HG02642 (cell line): ENCODE results near the gene PCGF2.
A peak's percentile ranks its signal among the peaks of the same experiment; 100 is the strongest.

Source experiments
- ATAC-seq: cut with Tn5 transposase; IDR thresholded peaks from one replicate; pipeline ENCODE4 v1.9.1; 2021; ENCODE audit warnings: mild to moderate bottlenecking; ENCODE audit not compliant: unreplicated experiment, poor library complexity

Gene PCGF2

GRCh38 chr17:38751808-38752307 is 3.7 kb upstream of the PCGF2 start:
- peak; percentile 31 for ATAC-seq

- ATAC-seq: no peak
Observed at GRCh38 chr17:38751144-38751807, 3.1 kb upstream of the PCGF2 start.

GRCh38 chr17:38750312-38751121 is 2.4 kb upstream of the PCGF2 start:
- ATAC-seq: no peak

- no peak for ATAC-seq
Observed at GRCh38 chr17:38750044-38750311, 1.8 kb upstream of the PCGF2 start.

- ATAC-seq: no peak
Observed at GRCh38 chr17:38749223-38750043, 1.3 kb upstream of the PCGF2 start.

- ATAC-seq: no peak
Observed at GRCh38 chr17:38748892-38749222, 721 bp upstream of the PCGF2 start.

GRCh38 chr17:38747463-38748148 is 530 bp downstream of the PCGF2 start:
- no peak for ATAC-seq

GRCh38 chr17:38746849-38747462 is 1.2 kb downstream of the PCGF2 start:
- ATAC-seq: no peak

- ATAC-seq: no peak
Observed at GRCh38 chr17:38746004-38746848, 1.9 kb downstream of the PCGF2 start.

GRCh38 chr17:38745545-38745944 is 2.6 kb downstream of the PCGF2 start:
- no peak for ATAC-seq

- ATAC-seq: no peak
Observed at GRCh38 chr17:38743556-38744171, 4.5 kb downstream of the PCGF2 start.

GRCh38 chr17:38742411-38743308 is 5.5 kb downstream of the PCGF2 start:
- no peak for ATAC-seq

GRCh38 chr17:38741921-38742410 is 6.2 kb downstream of the PCGF2 start:
- no peak for ATAC-seq

GRCh38 chr17:38741461-38741860 is 6.7 kb downstream of the PCGF2 start:
- ATAC-seq: no peak

- ATAC-seq: no peak
Observed at GRCh38 chr17:38740806-38741205, 7.3 kb downstream of the PCGF2 start.

- no peak for ATAC-seq
Observed at GRCh38 chr17:38740044-38740443, 8.1 kb downstream of the PCGF2 start.

- no peak for ATAC-seq
Observed at GRCh38 chr17:38739305-38739704, 8.8 kb downstream of the PCGF2 start.

- ATAC-seq: no peak
Observed at GRCh38 chr17:38738686-38739085, 9.4 kb downstream of the PCGF2 start.
